HG02943 (cell line): ENCODE measurements around the gene CARD8.
A peak's percentile ranks its signal among the peaks of the same experiment; 100 is the strongest.
"Not testable (repeated sequence)": the region's sequence is repeated elsewhere in the genome, so short reads cannot be mapped to it uniquely, and the experiment has no call there.

ENCODE experiments used
- ATAC-seq: cut with Tn5 transposase; IDR thresholded peaks from one replicate; pipeline ENCODE4 v1.9.1; 2021; ENCODE audit warnings: mild to moderate bottlenecking, low read depth, moderate library complexity; ENCODE audit not compliant: unreplicated experiment

CARD8 gene

GRCh38 chr19:48255376-48256303 is at the start of gene CARD8:
TSS of gene CARD8 (minus strand) at chr19:48255912. CDS start at chr19:48241020, 14,892 bp downstream.
- ATAC-seq, result peak; percentile 52

- ATAC-seq, result no peak
These were observed 48.2 kb upstream of the CARD8 start for GRCh38 chr19:48303866-48304265.

DNA sequence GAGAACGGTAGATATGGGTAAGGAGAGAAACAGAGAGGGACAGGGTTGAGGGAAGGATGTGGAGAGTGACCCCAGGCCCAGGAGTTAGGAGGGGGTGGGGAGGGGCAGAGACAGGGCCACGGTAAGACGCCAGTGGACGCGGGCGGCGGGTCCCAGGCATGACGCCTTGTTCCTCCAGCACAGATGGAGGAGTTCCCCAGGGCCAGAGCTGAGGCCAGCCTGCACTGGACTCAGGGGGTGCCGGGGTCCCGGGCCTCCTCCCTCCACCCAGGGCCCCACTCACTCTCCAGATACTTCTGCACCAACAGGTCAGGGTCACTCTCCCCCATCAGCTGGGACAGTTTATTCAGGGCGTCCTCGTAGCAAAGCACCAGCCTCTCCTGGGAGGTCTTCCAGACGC is 47.7 kb upstream of the CARD8 start:
- ATAC-seq, result no peak

DNA sequence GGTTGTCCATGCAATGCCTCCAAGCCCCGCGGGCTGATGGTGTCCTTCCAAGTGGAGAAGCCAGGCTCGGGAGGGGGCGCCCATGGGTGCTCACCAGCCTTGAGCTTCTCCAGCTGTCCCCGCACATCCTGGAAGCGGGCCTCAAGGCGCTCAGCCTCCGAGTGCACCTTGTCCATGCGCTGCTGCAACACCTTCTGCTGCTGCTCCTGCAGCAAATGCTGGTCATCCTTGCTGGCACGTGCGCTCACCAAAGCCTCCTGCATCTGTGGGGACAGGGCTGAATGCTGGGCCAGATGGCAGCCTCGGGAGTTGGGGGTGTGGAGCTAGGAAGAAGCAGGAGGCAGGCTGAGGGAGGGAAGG is 46.9 kb upstream of the CARD8 start:
- ATAC-seq, result no peak

- ATAC-seq, result no peak
These were observed 46.3 kb upstream of the CARD8 start for GRCh38 chr19:48301886-48302599.

DNA sequence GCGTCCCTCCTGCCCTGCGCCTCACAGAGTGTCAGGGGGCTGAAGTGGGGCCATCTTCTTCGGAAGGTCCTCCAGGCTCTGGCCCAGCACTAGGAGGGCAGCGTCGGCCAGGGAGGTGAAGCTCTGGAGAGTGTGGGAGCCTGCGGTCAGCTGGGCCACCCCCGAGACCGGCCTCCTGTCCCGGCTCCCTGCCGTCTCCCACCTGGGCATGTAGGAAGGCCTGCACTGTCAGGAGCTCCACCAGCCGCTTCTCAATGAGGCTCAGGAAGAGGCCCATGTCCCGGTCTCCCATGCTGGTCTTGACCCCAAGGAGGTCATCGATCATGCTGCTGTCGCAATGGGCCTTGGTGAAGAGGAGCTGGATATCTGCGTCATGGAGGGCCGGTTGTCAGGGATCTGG is 42.3 kb upstream of the CARD8 start:
- ATAC-seq, result no peak

- ATAC-seq, result no peak
These were observed 41.4 kb upstream of the CARD8 start for GRCh38 chr19:48296963-48297734.

DNA sequence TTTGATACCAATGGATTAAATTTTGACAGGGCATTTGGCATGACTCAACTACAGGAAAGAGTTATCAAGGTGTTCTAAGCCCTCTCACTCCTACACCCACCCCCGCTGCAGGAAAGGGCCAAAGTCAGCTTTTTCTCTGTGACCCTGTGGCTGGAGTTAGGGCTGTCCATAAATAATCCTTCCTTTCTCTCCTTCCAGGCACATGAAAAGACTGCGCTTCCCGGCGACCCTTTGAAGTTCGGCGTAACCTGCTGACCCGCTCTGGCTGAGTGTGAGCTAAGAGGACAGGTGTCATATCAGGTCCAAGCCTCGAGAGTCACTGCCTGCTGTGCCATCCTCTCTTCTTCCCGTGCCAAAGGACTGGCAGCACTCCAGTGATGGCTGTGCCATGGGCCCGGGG is 39.7 kb upstream of the CARD8 start:
- no peak for ATAC-seq

DNA sequence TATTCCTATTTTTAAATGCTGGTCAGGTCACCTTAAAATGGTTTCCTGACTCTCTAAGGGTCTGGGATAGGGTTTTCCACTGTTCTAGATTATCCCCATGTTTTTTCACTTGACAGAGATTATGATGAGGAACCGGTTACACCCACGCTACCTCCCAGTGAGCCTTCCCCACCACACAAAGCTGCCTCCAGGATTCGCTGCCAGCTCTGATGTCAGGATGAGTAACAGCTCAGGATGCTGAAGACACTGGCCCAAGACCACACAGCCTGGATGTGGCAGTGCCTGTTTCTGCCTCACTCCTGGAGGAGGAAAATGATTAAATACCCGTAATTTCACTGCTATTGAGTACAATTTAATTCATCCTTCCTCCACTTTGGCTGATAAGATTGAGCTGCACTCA is 37.1 kb upstream of the CARD8 start:
- ATAC-seq, result no peak

DNA sequence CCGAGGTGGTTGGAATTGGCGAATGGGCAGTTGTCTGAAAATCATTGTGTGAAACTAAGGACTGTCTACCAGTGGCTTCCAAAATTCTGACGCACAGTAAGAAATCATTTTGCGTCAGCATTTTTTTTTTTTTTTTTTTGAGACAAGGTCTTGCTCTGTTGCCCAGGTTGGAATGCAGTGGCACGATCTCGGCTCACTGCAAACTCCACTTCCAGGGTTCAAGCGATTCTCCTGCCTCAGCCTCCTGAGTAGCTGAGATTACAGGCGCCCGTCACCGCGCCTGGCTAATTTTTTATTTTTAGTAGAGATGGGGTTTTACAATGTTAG is 35.7 kb upstream of the CARD8 start:
- ATAC-seq, result not testable (repeated sequence)

- no peak for ATAC-seq
These were observed 35.2 kb upstream of the CARD8 start for GRCh38 chr19:48290771-48291488.

DNA sequence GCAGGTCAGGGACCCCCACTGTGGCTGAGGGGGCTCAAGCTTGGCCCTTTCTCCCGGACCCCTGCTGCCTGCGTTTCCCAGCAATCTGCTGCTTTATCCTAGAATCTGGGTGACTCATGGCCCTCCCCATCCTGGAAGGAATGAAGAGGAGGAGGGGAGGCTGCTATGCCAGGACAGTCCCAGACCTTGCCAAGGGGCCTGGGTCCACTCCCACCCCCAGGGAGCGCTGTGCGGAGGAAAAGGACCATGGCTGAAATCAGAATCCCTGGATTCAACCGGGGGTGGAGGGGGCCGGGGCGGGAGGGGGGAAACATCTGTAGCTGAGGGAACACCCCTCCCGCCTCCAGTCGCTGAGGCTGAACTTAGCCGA is 34.7 kb upstream of the CARD8 start:
- no peak for ATAC-seq

GRCh38 chr19:48287748-48288147 is 32.0 kb upstream of the CARD8 start:
- ATAC-seq, result no peak

- no peak for ATAC-seq
These were observed 29.2 kb upstream of the CARD8 start for GRCh38 chr19:48284896-48285295.

- no peak for ATAC-seq
These were observed 28.2 kb upstream of the CARD8 start for GRCh38 chr19:48283908-48284307.

- ATAC-seq, result no peak
These were observed 24.0 kb upstream of the CARD8 start for GRCh38 chr19:48279747-48280146.

DNA sequence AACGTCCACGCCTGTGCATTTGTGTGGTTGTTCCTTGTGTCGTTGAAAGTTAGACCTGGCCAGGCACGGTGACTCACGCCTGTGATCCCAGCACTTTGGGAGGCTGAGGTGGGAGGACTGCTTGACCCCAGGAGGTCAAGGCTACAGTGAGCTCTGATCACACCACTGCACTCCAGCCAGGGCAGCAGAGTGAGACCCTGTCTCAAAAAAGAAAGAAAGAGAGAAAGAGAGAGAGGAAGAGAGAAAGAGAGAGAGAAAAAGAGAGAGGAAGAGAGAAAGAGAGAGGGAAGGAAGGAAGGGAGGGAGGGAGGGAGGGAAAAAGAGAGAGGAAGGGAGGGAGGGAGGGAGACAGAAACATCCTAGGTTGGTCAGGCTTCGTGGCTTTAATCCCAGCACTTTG is 19.2 kb upstream of the CARD8 start:
- no peak for ATAC-seq

- ATAC-seq, result no peak
These were observed 18.5 kb upstream of the CARD8 start for GRCh38 chr19:48274173-48274572.

- no peak for ATAC-seq
These were observed 15.9 kb upstream of the CARD8 start for GRCh38 chr19:48271531-48272151.

GRCh38 chr19:48269617-48270026 is 13.9 kb upstream of the CARD8 start:
- not testable (repeated sequence) for ATAC-seq
